Fibroblast of gingiva (primary cell): ENCODE measurements around the gene BAG5.
A peak's percentile ranks its signal among the peaks of the same experiment; 100 is the strongest.
"Not testable (repeated sequence)": the region's sequence is repeated elsewhere in the genome, so short reads cannot be mapped to it uniquely, and the experiment has no call there.

ENCODE experiments used
- DNase-seq: peaks from one replicate; pipeline ENCODE4 v3.0.0-alpha.2; 2011; ENCODE audit warnings: low read depth

BAG5 gene

DNA sequence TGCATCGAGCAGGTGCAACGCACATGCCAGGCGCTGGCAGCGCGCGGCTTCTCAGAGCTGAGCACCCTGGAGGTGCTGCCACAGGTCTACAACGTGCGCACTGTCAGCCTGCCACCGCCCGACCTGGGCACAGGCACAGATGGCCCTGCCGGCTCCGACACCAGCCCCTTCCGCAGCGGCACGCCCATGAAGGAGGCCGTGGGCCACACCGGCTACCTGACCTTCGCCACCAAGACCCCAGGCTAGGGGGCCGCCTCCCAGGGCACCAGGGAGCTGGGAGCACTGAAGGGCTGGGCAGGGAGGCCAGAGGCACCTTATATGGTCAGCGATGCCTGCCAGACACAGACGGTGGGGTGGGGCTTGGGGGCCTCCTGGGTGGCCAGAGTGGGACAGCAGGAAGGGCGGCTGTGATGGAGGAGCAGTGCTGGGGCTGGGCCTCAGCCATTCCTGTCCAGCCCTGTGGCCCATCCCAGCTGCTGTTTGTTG lies 27.8 kb downstream of the BAG5 start:
- DNase-seq = no peak

DNA sequence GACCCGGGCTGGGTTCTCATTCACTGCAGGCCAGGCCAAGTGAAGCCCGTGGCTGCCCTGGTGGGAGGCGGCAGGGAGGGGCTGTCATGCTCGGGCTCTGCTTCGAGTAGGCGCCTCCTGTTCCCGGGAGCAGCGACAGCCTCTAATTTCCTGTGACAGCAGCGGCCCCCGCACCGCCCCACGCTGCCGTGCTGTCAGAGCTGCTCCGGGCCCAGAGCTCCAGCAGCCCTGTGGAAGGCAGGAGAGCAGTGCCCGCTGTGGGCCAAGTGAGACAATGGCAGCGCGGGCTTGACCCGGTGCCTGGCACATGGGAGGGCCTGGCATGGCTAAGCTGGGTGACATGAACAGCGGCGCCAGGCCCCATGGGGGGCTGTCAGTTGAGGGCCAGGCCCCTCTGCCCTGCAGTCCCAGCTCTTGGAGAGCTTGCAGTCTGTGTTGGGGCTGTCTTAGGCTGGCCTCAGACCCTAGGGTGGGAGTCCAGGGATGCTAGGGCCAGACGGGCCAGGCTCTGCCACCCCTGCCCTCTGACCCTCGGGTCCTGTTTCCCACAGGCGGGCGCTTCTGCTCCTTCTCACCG lies 28.4 kb downstream of the BAG5 start:
- no peak for DNase-seq

DNA sequence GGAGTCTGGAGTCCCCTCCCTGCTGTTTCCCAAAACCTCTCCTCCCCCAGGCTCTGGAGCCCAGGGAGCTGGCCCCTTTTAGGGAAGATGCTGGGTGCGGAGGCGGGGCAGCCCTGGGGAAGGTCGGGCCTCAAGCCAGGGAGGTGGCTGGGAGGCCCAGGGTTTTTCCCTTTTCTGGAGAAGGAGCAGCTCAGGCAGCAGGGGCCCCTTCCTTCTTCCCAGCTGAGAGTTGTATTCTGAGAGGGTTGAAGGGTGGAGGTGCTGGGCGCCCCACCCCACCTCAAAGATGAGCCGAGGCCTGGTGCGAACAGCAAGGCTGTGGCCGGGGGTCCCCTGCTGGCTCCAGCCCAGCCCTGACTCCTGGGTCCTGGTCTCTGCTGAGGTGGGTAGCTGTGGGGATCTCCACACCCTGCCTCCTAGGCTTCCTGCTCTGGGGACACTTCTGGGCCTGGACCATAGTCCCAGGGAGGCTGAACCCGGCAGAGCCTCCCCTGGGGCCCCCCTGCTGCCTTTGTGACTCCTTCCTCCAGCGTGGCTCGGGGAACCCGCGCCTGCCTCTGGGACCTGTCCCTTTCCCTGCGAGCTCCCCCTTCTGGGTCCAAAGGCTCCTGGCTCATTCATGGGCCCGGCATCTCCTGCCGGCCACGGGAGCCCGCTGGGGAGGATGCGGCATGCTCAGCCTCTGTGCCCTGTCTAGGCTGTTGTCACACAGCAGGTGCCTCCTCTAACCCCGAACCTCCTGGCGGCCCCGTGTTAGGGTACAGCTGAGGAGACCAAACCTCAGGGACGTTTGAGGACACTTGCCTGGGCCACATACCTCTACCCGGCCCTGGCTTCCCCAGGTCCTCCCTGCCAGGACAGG lies 29.1 kb downstream of the BAG5 start:
- DNase-seq = no peak

DNA sequence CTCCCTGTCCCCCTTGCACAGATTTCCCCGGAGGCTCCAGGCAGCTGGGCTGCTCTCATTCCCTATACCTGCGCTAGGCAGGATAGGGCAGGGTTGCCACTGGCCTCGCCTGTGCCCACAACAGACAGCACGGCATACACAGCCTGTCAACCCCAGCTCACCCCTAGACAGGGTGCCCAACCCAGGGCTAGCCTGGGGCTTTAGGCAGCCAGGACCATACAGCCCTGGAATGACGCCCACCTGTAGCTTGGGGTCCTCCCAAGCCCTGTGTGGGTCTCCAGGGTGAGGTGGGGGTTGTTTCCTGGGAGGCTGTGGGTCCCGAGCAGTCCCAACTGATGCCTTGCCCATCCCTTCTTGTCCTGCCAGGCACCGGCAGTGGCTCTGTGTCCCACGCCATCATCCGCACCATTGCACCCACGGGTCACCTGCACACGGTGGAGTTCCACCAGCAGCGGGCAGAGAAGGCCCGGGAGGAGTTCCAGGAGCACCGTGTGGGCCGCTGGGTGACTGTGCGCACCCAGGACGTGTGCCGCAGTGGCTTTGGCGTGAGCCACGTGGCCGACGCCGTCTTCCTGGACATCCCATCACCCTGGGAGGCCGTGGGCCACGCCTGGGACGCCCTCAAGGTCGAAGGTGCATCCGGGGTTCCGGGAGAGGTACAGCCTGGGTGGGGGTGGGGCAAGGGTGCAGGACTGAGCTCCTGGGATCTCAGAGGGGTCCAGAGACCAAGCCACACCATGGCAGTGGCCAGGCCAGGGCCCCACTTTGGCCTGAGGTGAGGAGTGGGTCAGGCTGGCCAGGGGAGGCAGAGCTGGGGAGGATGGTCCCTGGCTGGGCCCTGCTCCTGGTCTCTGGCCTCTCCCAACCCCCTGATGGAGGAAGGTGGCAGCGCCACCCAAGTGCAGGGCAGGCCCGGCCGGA lies 30.0 kb downstream of the BAG5 start:
- no peak for DNase-seq

DNA sequence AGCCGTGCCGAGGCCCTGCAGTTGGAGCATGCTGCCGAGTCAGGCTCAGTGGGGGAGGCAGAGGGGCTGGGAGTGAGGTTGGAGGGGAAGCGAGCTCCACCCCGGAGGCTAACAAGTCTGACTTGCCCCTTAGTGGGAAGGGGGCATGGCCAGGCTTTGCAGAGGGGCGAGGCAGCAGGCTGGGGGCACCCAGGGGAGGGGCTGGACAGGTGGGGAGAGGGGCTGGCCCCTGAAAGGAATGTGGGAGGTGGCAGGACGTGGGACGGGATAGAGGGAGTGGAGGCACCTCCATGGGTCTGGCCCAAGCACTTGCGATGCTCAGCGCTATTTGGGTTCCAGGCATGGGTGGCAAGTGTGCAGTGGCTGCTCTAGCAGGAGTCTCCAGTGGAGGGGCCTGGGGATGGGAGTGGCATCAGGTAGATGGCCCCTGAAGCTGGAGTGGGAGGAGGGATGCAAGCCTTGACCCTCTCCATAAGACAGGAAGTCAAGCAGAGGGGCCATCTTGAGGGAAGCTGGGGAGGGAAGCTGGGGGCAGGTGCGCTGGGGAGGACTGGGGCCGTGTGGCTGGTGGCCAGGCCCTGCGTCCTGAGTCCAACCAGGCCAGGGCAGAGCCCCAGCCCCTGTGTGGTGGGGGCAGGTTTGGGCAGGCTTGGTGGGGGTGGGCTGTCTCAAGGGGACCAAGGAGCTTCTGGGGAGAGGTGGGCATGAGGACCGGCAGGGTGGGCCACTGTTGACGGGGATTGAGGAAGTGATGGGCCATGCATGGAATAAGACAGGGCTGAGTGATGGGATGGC lies 30.8 kb downstream of the BAG5 start:
- DNase-seq = no peak

DNA sequence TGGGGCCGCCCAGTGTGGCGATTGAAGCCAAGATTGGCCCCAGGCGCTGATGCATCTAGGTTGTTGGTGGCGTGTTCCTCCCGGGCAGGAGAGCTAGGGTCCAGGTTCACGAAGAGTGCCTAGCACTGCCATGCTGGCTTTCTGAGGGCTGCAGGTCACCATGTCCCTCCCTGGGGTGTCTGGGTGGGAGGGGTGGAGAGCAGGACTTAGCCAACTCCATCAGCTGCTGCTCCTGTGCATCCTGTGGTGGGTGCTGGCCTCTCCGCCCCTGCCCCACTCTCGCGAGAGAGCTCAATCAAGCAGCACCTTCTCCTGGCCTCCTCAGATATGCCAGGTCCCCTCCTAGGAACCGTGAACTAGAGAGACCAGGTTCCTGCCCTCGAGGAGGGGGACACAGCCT lies 31.6 kb downstream of the BAG5 start:
- no peak for DNase-seq

DNA sequence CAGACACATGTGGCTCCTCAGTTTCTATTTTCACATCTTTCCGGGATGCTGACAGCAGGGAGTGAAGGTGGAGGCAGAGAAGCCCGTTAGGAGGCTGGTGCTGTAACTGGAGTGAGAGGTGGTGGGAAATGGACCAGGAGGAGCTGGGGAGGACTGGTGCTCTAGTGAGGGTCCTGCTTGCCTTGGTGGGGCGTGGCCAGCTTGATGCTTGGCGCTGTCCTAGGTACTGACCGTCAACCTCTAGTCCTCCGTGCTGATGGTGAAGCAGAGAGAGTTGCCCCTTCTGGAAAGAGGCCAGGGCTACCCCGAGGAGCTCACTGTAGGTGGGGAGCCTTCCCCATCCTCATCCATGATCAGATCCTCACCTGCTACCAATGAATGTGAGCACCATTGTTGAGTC lies 32.1 kb downstream of the BAG5 start:
- DNase-seq = no peak

DNA sequence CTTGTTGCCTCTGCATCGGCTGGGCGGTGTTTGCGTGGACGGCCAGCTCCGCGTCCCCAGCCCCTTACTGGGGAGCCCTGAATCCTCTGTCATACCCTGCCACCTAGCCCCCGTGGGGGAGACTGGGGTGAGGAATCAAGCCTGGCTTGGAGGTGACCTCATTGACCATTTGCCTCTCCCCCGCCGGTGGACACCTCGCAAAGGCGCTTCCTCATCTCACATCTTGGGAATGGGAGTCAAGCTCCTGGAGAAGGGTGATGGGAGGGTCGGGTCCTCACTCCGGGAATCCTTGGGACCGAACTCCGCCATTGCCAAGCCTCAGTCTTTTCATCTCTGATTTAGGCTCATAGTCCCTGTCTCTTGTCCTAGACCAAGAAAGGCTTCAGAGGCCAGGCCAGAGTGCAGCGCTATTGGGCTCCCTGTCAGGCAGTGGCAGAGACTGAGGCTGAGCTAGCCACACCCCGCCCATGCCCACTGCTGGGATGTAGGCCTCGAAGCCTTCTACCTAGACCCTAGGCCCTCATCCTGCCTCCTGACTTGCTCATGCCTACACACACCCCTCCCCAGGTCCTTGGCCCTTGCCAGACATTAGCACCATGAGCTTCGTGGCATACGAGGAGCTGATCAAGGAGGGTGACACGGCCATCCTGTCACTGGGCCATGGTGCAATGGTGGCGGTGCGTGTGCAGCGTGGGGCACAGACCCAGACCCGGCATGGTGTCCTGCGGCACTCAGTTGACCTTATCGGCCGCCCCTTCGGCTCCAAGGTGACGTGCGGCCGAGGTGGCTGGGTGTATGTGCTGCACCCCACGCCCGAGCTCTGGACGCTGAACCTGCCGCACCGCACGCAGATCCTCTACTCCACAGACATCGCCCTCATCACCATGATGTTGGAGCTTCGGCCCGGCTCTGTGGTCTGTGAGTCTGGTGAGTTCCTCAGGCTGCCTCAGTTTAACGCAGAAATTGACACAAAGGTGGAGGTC lies 32.8 kb downstream of the BAG5 start:
- DNase-seq = no peak

DNA sequence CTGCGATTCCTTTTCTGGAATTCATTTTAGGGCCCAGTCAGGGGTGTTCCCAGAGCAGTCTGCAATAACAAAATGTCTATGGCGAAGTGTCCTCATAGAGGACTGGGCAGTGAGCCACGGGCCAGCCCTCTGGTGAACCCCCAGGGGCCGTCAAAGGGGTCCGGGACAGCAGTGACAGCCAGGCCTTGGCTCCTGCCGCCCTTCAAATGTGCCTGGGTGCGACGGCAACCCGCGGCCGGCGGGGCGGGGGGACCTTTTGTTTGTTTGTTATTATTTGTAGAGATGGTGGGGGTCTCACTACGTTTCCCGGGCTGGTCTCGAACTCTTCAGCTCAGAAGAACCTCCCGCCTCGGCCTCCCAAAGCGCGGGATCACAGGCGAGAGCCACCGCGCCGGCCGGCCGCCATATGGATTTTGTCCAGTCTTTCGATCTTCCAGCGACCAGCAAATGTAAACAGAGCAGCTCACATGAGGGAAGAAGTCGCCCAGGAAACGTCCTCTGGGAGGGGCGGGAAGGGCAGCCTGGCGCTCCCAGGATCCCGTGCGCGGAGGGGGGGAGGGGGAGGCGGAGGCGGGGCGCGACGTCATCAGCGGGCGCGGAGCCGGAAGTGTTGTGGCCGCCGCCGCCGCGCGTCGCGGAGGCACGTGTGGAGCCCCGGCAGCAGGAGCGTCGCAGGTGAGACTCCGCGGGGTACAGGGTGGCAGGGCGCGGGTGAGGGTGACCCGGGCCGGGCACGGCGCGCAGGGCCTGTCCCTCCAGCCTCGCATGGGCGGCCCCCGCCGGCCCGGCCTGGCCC lies 33.7 kb downstream of the BAG5 start, which contains the start of gene TRMT61A:
TSS of gene TRMT61A (plus strand) at position 610 of the 796 bp plus-strand sequence. CDS start 783 bp downstream, outside the sequence.
- peak; percentile 95 for DNase-seq

DNA sequence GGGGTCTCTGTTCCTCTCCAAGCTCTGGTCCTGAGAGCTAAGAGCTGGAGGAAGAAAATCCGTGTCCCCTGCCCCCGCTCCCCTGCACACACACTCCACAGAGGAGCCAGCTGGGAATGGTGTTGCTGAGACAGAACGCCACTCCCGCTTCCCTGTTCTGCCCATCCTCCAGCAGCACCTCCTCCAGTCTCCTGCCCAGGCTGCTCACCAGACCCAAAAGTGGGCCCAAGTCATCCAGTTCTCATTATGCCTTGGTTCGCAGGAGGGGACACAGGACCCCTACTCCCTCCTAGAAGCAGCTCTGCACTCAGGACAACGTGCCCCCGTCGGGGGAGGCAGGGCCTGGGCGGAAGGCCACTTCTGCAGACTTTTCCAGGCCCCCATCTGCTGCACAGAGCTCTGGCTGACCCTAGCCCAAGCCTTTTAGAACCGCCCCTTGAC lies 34.3 kb downstream of the BAG5 start:
- no peak for DNase-seq

DNA sequence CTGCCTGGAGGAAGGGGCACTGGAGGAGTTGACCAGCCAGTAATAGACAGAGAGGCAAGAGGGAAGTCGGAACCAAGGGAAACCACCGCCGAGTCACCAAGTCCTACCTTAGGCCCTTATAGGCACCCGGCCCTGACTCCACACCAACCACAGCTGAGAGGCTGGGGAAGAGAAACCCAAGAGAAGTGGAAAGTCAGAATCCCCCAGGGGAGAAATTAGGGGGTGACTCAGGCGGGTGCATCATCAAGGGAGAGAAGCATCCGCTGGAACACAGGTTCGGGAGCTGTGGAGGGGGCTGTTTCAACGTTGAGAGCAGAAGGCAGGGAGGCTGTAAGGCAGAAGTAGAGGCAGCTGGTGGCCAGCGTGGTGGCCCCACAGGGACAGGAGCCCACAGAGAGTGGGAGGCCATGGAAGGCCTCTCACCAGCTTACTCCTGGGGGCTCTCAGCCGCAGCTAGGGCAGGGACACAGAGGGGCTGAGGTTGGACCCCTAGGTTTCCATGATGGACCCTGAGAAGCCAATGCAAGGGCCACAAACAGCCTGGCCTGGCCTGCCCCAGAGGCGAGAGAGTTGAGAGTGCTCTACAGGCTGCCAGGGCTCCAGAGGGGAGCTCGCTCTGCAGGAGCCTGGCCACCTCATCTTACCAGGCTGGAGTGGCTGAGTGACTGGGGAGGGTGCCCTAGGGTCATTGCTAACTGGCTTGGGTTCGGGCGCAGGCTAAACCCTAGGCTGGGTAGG lies 34.9 kb downstream of the BAG5 start:
- DNase-seq = no peak

DNA sequence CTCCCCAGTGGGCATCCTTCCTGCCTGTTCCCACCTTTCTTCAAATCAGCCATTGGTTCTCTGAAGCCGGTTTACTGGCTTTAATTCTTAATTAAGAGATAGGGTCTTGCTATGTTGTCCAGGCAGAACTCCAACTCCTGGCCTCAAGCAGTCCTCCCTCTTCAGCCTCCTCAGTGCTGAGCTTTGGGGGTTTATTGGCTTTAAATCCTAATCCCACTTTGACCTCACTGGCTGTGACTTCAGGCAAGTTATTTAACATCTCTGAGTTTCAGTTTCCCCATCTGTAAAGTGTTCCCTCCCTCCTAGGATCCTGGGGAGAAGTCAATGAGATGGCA lies 35.6 kb downstream of the BAG5 start:
- DNase-seq = no peak

DNA sequence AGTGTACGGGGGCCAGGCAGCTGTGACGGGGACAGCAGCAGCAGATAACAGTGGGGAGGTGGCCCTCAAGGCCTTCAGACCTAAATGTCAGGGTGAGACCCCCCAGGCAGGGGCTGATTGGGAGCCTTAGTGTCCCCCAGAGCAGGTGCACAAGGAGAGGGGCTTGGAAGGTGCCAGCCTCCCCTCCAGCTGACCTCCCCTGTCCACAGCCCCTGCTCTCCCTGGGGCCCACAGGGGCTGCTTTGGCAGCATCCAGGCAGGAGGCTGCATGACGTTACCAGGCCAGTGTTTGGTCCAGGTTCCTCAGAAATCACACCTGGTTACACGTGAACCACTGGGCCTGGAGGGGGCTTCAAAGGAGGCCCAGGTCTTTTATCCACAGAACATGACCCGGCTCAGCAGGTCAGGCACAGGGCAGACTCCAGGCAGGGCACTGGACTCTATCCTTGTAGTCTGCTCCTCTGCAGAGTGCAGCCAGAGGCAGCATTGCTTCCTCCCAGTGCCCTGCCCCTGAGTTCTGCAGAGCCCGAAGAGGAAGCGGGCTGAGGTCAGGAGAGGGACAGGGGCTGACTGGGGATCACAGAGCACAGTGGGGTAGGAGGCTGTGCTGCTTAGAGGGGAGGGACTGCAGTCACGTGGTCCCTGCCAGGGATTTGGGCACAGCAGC lies 36.1 kb downstream of the BAG5 start:
- DNase-seq = no peak

DNA sequence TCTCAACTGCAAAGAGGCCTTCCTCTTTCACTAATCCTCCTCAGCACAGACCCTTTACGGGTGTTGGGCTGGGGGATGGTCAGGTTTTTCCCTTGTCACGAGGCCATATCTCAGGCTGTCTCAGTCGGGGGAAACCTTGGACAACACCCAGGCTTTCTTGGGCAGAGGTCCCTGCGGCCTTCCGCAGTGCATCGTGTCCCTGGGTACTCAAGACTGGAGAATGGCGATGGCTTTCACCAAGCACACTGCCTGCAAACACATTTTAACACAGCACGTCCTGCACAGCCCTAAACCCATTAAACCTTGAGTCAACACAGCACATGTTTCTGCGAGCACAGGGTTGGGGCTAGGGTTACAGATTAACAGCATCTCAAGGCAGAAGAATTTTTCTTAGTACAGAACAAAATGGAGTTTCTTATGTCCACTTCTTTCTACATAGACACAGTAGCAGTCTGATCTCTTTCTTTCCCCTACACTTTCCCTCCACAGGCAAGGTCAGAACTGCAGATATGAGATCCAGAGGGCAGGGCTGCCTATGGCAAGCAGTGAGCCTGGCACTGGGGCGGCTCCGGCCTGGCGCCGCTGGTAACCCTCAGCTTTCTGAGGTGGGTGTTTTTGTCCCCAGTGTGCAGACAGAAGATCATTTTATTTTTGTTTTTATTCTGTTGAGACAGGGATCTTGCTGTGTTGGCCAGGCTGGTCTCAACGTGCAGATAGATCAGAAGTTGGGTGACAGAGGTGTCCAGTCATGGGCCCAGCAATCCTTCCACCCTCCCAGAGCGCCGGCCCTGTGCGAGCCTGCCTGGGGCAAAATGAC lies 36.8 kb downstream of the BAG5 start:
- DNase-seq = not testable (repeated sequence)

DNA sequence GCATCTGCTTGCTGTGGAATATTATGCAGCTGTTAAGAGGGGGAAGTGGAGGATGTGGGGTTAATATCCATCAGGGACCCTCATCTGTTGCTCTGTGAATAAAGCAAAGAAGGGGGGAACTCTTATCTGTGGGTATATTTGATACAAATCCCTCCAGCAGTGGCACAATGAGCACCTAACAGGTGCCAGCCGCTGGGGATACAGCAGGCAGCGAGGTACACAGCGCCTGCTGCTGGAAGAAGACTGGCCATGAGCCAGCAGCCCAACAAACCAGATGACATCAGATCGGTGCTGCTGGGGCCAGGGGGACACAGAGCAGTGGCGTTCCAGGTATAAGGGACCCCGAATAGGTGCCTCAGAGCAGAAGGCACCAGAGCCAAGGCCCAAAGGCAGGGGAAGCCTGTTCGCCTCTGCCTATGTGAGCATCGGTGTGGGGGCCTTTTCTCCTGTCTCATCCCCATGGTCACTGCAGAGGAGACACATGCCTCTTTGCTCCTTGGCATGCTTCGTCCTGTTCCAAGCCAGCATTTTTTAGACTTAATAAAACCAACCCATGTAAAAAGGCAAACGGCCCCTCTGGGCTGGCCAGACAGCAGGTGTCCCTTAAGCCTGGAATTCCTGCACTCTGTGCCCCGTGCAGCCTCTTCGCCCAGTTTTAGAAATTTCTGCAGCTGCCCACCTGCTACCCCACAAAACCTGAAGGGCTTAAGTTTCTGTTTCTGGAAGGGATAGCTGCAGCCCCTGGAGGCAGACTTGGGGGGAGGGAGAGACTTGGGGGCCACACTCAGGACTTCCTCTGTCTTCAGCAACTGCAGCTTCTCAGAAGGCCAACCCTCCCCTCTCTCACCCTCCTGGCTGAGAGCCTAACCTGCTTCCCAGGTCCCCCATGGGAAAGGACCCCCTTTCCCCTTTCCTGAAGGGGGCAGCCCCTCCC lies 38.2 kb downstream of the BAG5 start:
- DNase-seq = no peak

DNA sequence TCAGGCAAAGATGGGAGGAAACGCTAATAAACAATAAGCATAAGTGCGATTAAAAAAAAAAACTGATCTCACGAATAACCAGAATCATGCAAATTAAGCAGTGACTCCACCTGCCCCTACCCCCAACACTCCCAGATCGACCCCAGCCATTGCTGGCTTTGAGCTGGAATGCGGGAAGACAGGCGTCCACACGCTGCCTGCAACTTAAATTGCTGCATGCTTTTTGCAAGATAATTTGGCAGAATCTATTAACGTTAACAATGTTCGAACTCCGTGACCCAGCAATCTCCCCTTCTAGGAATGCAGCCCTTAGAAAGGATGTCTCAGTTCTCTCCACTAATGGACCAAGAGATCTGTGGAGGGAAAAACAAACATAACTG lies 38.9 kb downstream of the BAG5 start:
- DNase-seq = no peak
